GM12878 (cell line): ENCODE data around the gene VIPR2.

Source experiments
- HDAC2 ChIP-seq: fragments of 200-600 bp; sonication (generic); IDR thresholded peaks from 2 replicates; pipeline ENCODE4 v1.6.1; 2017
- HDGF ChIP-seq: fragments of 450-650 bp; IDR thresholded peaks from 2 replicates; pipeline ENCODE4 v1.6.1; 2016; ENCODE audit warnings: antibody characterized with exemption
- POLR2A ChIP-seq: IDR thresholded peaks from 2 replicates; pipeline ENCODE4 v1.6.1; 2011; ENCODE audit warnings: low read depth, mild to moderate bottlenecking, low read length
- ZNF274 ChIP-seq: IDR thresholded peaks from one replicate; pipeline ENCODE4 v1.8.0; 2011; ENCODE audit not compliant: insufficient read length, insufficient read depth
- ZZZ3 ChIP-seq: IDR thresholded peaks from 2 replicates; pipeline ENCODE4 v1.6.1; 2011; ENCODE audit warnings: low read depth; ENCODE audit not compliant: control insufficient read depth, insufficient read length
- TF ChIP-seq, protein P1 (sequence below): IDR thresholded peaks from 2 replicates; pipeline ENCODE4 v1.6.1; 2012; ENCODE audit warnings: low read length, inconsistent platforms

DNA sequence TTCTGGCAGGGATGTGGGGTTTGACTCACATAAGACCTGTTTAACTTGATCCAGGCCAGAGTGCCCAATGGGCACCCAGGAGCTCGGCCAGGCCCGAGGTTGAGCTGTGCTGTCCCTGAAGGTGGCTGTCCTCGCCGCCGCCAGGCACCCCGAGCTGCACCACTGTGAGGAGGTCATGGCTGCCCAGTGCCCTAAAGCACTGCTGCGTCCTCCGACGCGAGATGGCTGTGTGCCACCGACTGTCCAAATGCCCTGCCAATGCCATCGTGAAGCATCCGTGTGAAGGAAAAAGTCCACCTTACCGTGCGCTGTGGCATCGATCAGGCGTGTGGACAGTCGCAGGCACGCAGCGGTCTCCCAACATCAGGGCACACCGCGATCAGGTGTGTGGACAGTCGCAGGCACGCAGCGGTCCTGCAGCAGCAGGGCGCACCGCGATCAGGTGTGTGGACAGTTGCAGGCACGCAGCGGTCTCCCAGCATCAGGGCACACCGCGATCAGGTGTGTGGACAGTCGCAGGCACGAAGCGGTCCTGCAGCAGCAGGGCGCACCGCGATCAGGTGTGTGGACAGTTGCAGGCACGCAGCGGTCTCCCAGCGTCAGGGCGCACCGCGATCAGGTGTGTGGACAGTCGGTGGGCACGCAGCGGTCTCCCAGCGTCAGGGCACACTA lies 120.3 kb downstream of the VIPR2 start:
- no peak for TF ChIP-seq HDGF
- no peak for TF ChIP-seq ZZZ3
- TF ChIP-seq HDAC2 = no peak
- TF ChIP-seq, protein P1, sequence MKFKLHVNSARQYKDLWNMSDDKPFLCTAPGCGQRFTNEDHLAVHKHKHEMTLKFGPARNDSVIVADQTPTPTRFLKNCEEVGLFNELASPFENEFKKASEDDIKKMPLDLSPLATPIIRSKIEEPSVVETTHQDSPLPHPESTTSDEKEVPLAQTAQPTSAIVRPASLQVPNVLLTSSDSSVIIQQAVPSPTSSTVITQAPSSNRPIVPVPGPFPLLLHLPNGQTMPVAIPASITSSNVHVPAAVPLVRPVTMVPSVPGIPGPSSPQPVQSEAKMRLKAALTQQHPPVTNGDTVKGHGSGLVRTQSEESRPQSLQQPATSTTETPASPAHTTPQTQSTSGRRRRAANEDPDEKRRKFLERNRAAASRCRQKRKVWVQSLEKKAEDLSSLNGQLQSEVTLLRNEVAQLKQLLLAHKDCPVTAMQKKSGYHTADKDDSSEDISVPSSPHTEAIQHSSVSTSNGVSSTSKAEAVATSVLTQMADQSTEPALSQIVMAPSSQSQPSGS = no peak
- TF ChIP-seq ZNF274 = no peak
- no peak for TF ChIP-seq POLR2A
